Tracheal epithelial cell (primary cell): ENCODE data around the gene ZDHHC9. TPM values are rescaled to one million over a fixed set of nuclear protein-coding genes. Genes with fewer than 3 reads are reported as not detected.

Experiments used
- total RNA-seq: library from RNA; depleted of rRNA; stranded (reverse); fragments of >200 nt; gene quantifications from 2 replicates; pipeline ENCODE4 v1.2.1, GENCODE V29; 2014

Gene ZDHHC9
- 24.1 and 28.6 TPM in 2 replicates for total RNA-seq

GRCh38 chrX:129843459-129844306, at the start of gene ZDHHC9:
TSS of gene ZDHHC9 (minus strand) at chrX:129843886. CDS start at chrX:129841945, 1,941 bp downstream.

GRCh38 chrX:129779747-129780146, 63.9 kb downstream of the ZDHHC9 start, which contains the start of gene SASH3:
TSS of gene SASH3 (plus strand) at chrX:129779949. CDS start at chrX:129780098, 149 bp downstream.

Other genes with a start within 250 kb of the ZDHHC9 start
- gene APLN, start 188.9 kb downstream of the ZDHHC9 start, total RNA-seq: under 0.01 and 0.24 TPM in 2 replicates
- not detected in 2 replicates for gene XPNPEP2, start 104.9 kb downstream of the ZDHHC9 start, total RNA-seq
- gene SASH3, start 63.9 kb downstream of the ZDHHC9 start, total RNA-seq: not detected in 2 replicates
- gene UTP14A, start 62.3 kb upstream of the ZDHHC9 start, total RNA-seq: 15.6 and 21.0 TPM in 2 replicates
- 1.2 and 1.5 TPM in 2 replicates for gene BCORL1, start 138.7 kb upstream of the ZDHHC9 start, total RNA-seq